Thyroid gland (tissue), 4 donors: Measurements from ENCODE around the gene NEFH.

Source experiments
- CTCF ChIP-seq, 6 experiments: fragments of 200-600 bp in 3 of 6; fragments of 450-650 bp in 3 of 6; sonication (generic) in 3 of 6; IDR thresholded peaks; one replicate each; pipeline ENCODE4 v1.5.1; 2016 to 2019; ENCODE audit warnings: antibody characterized with exemption in 6 of 6, mild to moderate bottlenecking in 2 of 6, inconsistent platforms in 1 of 6, moderate library complexity in 1 of 6
- POLR2A ChIP-seq, 2 donors: fragments of 450-650 bp; IDR thresholded peaks; one replicate each; pipeline ENCODE4 v1.6.1; 2017; ENCODE audit warnings: antibody characterized with exemption in 2 of 2, mild to moderate bottlenecking in 2 of 2, moderate library complexity in 1 of 2

- TF ChIP-seq CTCF (IDR thresholded peaks at IDR 0.05) (no peak), POLR2A (IDR thresholded peaks at IDR 0.05) (no peak)
Measured at GRCh38 chr22:29517215-29517908, 37.3 kb downstream of the NEFH start.
